UCSD-AML1 (cell line): ENCODE measurements around the gene NEURL4.

Source experiments
- DNase-seq: peaks from one replicate; lab custom pipeline; 2025; ENCODE audit not compliant: unreplicated experiment; lab: John Stamatoyannopoulos, UW

NEURL4 gene

GRCh38 chr17:7281074-7281952 lies 47.8 kb downstream of the NEURL4 start, which contains the start of gene SLC2A4:
Gene SLC2A4, plus strand, starts transcription at chr17:7281718. Its CDS starts 217 bp downstream, at chr17:7281935.
- DNase-seq = peak; percentile 96

GRCh38 chr17:7280519-7281073 lies 48.5 kb downstream of the NEURL4 start:
- DNase-seq = peak; percentile 86

- DNase-seq = no peak
These were observed 49.7 kb downstream of the NEURL4 start for GRCh38 chr17:7279448-7279847.

GRCh38 chr17:7266784-7267183 lies 62.4 kb downstream of the NEURL4 start:
- no peak for DNase-seq
